Vagina (tissue), 2 donors: ENCODE data around the gene CCDC197. TPM values are rescaled to one million over a fixed set of nuclear protein-coding genes. Genes with fewer than 3 reads are reported as not detected.
A peak's percentile ranks its signal among the peaks of the same experiment; 100 is the strongest.

ENCODE experiments used
- DNase-seq, 2 donors: peaks; one replicate each; pipeline ENCODE4 v3.0.0-alpha.2; 2017; ENCODE audit errors: extremely low spot score in 2 of 2
- H3K27ac ChIP-seq: fragments of 200-600 bp; sonication (generic); one replicate; pipeline ENCODE4 v1.5.1; 2019
- H3K27me3 ChIP-seq: fragments of 200-600 bp; sonication (generic); one replicate; pipeline ENCODE4 v1.5.1; 2019
- H3K36me3 ChIP-seq, 2 donors: fragments of 200-600 bp; sonication (generic); one replicate each; pipeline ENCODE4 v1.5.1; 2017 to 2019
- H3K4me1 ChIP-seq: fragments of 200-600 bp; sonication (generic); one replicate; pipeline ENCODE4 v1.5.1; 2019
- H3K4me3 ChIP-seq, 2 donors: fragments of 200-600 bp; sonication (generic); 1 replicate in 1 of 2; 2 replicates in 1 of 2; pipeline ENCODE4 v1.5.1; 2016 to 2019
- H3K9me3 ChIP-seq: fragments of 200-600 bp; sonication (generic); one replicate; pipeline ENCODE4 v1.5.1; 2019
- CTCF ChIP-seq, 3 experiments: fragments of 450-650 bp in 2 of 3; fragments of 200-600 bp in 1 of 3; sonication (generic) in 1 of 3; IDR thresholded peaks; one replicate each; pipeline ENCODE4 v1.5.1; 2017 to 2019; ENCODE audit warnings: antibody characterized with exemption in 3 of 3, mild to moderate bottlenecking in 2 of 3, moderate library complexity in 2 of 3
- POLR2A ChIP-seq, 2 donors: fragments of 450-650 bp; IDR thresholded peaks; one replicate each; pipeline ENCODE4 v1.6.1; 2017; ENCODE audit warnings: antibody characterized with exemption in 2 of 2, mild to moderate bottlenecking in 2 of 2, moderate library complexity in 2 of 2
- POLR2AphosphoS5 ChIP-seq, 2 donors: sonication (generic); formaldehyde crosslinking; IDR thresholded peaks; one replicate each; pipeline ENCODE4 v1.9.0; 2017; ENCODE audit warnings: antibody characterized with exemption in 2 of 2, mild to moderate bottlenecking in 2 of 2, low read depth in 1 of 2; ENCODE audit not compliant: insufficient read depth in 1 of 2
- intact Hi-C: fragments of 100-400 bp; cut with DNase I; formaldehyde crosslinking; loops from one replicate; pipeline ENCODE4 v1.15.1; 2023
- total RNA-seq: library from RNA; depleted of rRNA; stranded (reverse); fragments of >200 nt; gene quantifications from one replicate; pipeline ENCODE4 v1.2.3, GENCODE V29; 2016

Gene CCDC197
- total RNA-seq, 1 donor from 2014 or later = not detected

GRCh38 chr14:94045101-94045500 is 48.0 kb downstream of the CCDC197 start:
- Histone ChIP-seq H3K36me3 (peaks cover 0 to 41% of the 10 kb centered on the region in 2 donors), H3K27me3 (no peaks in the 10 kb centered on the region), H3K4me3 (no peak overlapping the region), H3K4me1 (peaks cover 17% of the 10 kb centered on the region), H3K27ac (no peak overlapping the region), H3K9me3 (no peaks in the 10 kb centered on the region)
- no peak for TF ChIP-seq CTCF (IDR thresholded peaks at IDR 0.05)
- no peak for TF ChIP-seq POLR2AphosphoS5 (IDR thresholded peaks at IDR 0.05; ENCODE audit: insufficient read depth in 1 of 2, low read depth in 1 of 2)
- TF ChIP-seq POLR2A (IDR thresholded peaks at IDR 0.05) = no peak
- intact Hi-C loops = no loop called here
- DNase-seq = no peak

- Histone ChIP-seq H3K36me3 (peaks cover 2 to 48% of the 10 kb centered on the region in 2 donors), H3K27ac (no peak overlapping the region), H3K4me3 (no peak overlapping the region), H3K4me1 (peaks cover 17% of the 10 kb centered on the region), H3K27me3 (no peaks in the 10 kb centered on the region), H3K9me3 (no peaks in the 10 kb centered on the region)
- TF ChIP-seq CTCF (IDR thresholded peaks at IDR 0.05) (no peak), POLR2A (IDR thresholded peaks at IDR 0.05) (no peak), POLR2AphosphoS5 (IDR thresholded peaks at IDR 0.05; ENCODE audit: insufficient read depth in 1 of 2, low read depth in 1 of 2) (no peak)
- intact Hi-C loops = no loop called here
- no peak for DNase-seq
Observed at GRCh38 chr14:94045563-94046345, 48.7 kb downstream of the CCDC197 start.

GRCh38 chr14:94046696-94047250 is 49.7 kb downstream of the CCDC197 start:
- intact Hi-C loops = no loop called here
- no peak for DNase-seq
- no peaks in the 10 kb centered on the region for H3K27me3 ChIP-seq
- H3K9me3 ChIP-seq = no peaks in the 10 kb centered on the region
- no peak overlapping the region for H3K27ac ChIP-seq
- TF ChIP-seq POLR2A (IDR thresholded peaks at IDR 0.05) = no peak
- no peak for TF ChIP-seq POLR2AphosphoS5 (IDR thresholded peaks at IDR 0.05; ENCODE audit: insufficient read depth in 1 of 2, low read depth in 1 of 2)
- TF ChIP-seq CTCF (IDR thresholded peaks at IDR 0.05) = no peak
- peaks cover 21% of the 10 kb centered on the region for H3K4me1 ChIP-seq
- peaks cover 5 to 58% of the 10 kb centered on the region in 2 donors for H3K36me3 ChIP-seq
- no peak overlapping the region for H3K4me3 ChIP-seq

GRCh38 chr14:94047581-94047980 is 50.5 kb downstream of the CCDC197 start:
- no peak overlapping the region for H3K4me3 ChIP-seq
- no peaks in the 10 kb centered on the region for H3K27me3 ChIP-seq
- TF ChIP-seq POLR2A (IDR thresholded peaks at IDR 0.05) (no peak), POLR2AphosphoS5 (IDR thresholded peaks at IDR 0.05; ENCODE audit: insufficient read depth in 1 of 2, low read depth in 1 of 2) (no peak)
- H3K36me3 ChIP-seq = peaks cover 5 to 66% of the 10 kb centered on the region in 2 donors
- no peak overlapping the region for H3K27ac ChIP-seq
- H3K4me1 ChIP-seq = peaks cover 18% of the 10 kb centered on the region
- intact Hi-C loops = no loop called here
- no peaks in the 10 kb centered on the region for H3K9me3 ChIP-seq
- DNase-seq = peak in 1 of 2 donors; percentile 34

GRCh38 chr14:94048691-94049624 is 51.9 kb downstream of the CCDC197 start:
- Histone ChIP-seq H3K4me1 (peaks cover 7% of the 10 kb centered on the region), H3K36me3 (peaks cover 5 to 78% of the 10 kb centered on the region in 2 donors), H3K27me3 (no peaks in the 10 kb centered on the region), H3K9me3 (no peaks in the 10 kb centered on the region), H3K4me3 (no peak overlapping the region), H3K27ac (no peak overlapping the region)
- intact Hi-C loops = no loop called here
- no peak for TF ChIP-seq POLR2A (IDR thresholded peaks at IDR 0.05)
- TF ChIP-seq CTCF (IDR thresholded peaks at IDR 0.05) = no peak
- TF ChIP-seq POLR2AphosphoS5 (IDR thresholded peaks at IDR 0.05; ENCODE audit: insufficient read depth in 1 of 2, low read depth in 1 of 2) = no peak
- DNase-seq = peak; percentile 62 to 88
